ENCODE results near the gene IL22RA1. TPM values are rescaled to one million over a fixed set of nuclear protein-coding genes. Genes with fewer than 3 reads are reported as not detected.

The IL22RA1 gene, protein sequence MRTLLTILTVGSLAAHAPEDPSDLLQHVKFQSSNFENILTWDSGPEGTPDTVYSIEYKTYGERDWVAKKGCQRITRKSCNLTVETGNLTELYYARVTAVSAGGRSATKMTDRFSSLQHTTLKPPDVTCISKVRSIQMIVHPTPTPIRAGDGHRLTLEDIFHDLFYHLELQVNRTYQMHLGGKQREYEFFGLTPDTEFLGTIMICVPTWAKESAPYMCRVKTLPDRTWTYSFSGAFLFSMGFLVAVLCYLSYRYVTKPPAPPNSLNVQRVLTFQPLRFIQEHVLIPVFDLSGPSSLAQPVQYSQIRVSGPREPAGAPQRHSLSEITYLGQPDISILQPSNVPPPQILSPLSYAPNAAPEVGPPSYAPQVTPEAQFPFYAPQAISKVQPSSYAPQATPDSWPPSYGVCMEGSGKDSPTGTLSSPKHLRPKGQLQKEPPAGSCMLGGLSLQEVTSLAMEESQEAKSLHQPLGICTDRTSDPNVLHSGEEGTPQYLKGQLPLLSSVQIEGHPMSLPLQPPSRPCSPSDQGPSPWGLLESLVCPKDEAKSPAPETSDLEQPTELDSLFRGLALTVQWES
- total RNA-seq = not detected
- polyA plus RNA-seq = not detected

GRCh38 chr1:24142546-24143534, at the start of gene IL22RA1:
TSS of gene IL22RA1 (minus strand) at chr1:24143140. CDS start at chr1:24143082, 58 bp downstream.
- no peak within 1 kb of the TSS for H3K27ac ChIP-seq (ENCODE audit: insufficient read depth, low read length, poor library complexity, severe bottlenecking)
- peak within 1 kb of the TSS in 1 of 3 donors; percentile 42 for H3K27ac Mint-ChIP-seq
- no peaks in the 10 kb centered on the region for H3K9me3 ChIP-seq (ENCODE audit: control insufficient read depth in 2 of 2, low read length in 2 of 2)
- no peaks in the 10 kb centered on the region for H3K36me3 ChIP-seq (ENCODE audit: control insufficient read depth, insufficient read depth, low read length)
- H3K4me1 Mint-ChIP-seq = peaks cover 0 to 9% (median 2%) of the 10 kb centered on the region in 4 donors
- no peak for ATAC-seq (ENCODE audit: low read depth in 2 of 2)
- no peaks in the 10 kb centered on the region for H3K4me1 ChIP-seq (ENCODE audit: control insufficient read depth, insufficient read depth, low read length, poor library complexity, severe bottlenecking)
- DNase-seq = no peak
- H3K9me3 Mint-ChIP-seq = peaks cover 0 to 5% (median 0%) of the 10 kb centered on the region in 7 donors
- H3K27me3 ChIP-seq (ENCODE audit: control insufficient read depth, insufficient read depth, low read length) = no peaks in the 10 kb centered on the region
- no peaks in the 10 kb centered on the region for H3K36me3 Mint-ChIP-seq
- no peak within 1 kb of the TSS for H3K4me3 ChIP-seq (ENCODE audit: low read depth, low read length)
- peak within 1 kb of the TSS in 1 of 4 donors; percentile 4 for H3K4me3 Mint-ChIP-seq
- peaks cover 7% of the 10 kb centered on the region for H3K27me3 Mint-ChIP-seq

DNA sequence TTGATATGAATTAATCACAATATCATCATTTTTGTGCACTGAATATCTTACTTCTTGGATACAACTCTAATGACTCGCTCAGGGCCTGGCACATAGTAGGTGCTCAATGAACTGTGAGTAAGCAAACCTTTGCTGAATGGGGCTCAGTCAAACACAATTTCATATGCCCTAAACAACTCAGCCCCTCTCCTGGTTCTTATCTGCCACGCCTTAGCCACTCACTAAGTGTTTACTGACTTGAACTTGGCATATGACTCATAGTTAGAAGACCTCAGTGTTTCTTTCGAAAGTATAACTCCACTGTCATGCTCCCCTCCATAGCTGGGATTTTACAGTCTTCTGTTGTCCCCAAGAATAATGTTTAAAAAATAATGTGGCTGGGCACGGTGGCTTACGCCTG, 48.9 kb upstream of the IL22RA1 start:
- Mint-ChIP-seq H3K36me3 (no peaks in the 10 kb centered on the region), H3K27me3 (no peaks in the 10 kb centered on the region), H3K9me3 (peaks cover 0 to 1% (median 0%) of the 10 kb centered on the region in 7 donors), H3K27ac (peak overlapping the region in 1 of 3 donors; percentile 96), H3K4me3 (peak overlapping the region in 1 of 4 donors; percentile 42), H3K4me1 (peaks cover 9 to 41% (median 28%) of the 10 kb centered on the region in 4 donors)
- Histone ChIP-seq H3K4me1 (ENCODE audit: control insufficient read depth, insufficient read depth, low read length, poor library complexity, severe bottlenecking) (peaks cover 23% of the 10 kb centered on the region), H3K4me3 (ENCODE audit: low read depth, low read length) (no peak overlapping the region), H3K9me3 (ENCODE audit: control insufficient read depth in 2 of 2, low read length in 2 of 2) (no peaks in the 10 kb centered on the region), H3K27me3 (ENCODE audit: control insufficient read depth, insufficient read depth, low read length) (no peaks in the 10 kb centered on the region), H3K27ac (ENCODE audit: insufficient read depth, low read length, poor library complexity, severe bottlenecking) (no peak overlapping the region), H3K36me3 (ENCODE audit: control insufficient read depth, insufficient read depth, low read length) (no peaks in the 10 kb centered on the region)
- DNase-seq (peak in 1 of 3 donors; percentile 84), ATAC-seq (ENCODE audit: low read depth in 2 of 2) (peak; percentile 74 to 85)

GRCh38 chr1:24190983-24191461, 48.1 kb upstream of the IL22RA1 start:
- peaks cover 29% of the 10 kb centered on the region for H3K4me1 ChIP-seq (ENCODE audit: control insufficient read depth, insufficient read depth, low read length, poor library complexity, severe bottlenecking)
- H3K4me1 Mint-ChIP-seq = peaks cover 9 to 47% (median 33%) of the 10 kb centered on the region in 4 donors
- no peaks in the 10 kb centered on the region for H3K9me3 ChIP-seq (ENCODE audit: control insufficient read depth in 2 of 2, low read length in 2 of 2)
- ATAC-seq (ENCODE audit: low read depth in 2 of 2) = no peak
- H3K27me3 ChIP-seq (ENCODE audit: control insufficient read depth, insufficient read depth, low read length) = no peaks in the 10 kb centered on the region
- H3K36me3 Mint-ChIP-seq = no peaks in the 10 kb centered on the region
- H3K27ac Mint-ChIP-seq = peak overlapping the region in 1 of 3 donors; percentile 62
- H3K27me3 Mint-ChIP-seq = no peaks in the 10 kb centered on the region
- DNase-seq = peak in 1 of 3 donors; percentile 24
- H3K9me3 Mint-ChIP-seq = peaks cover 0 to 1% (median 0%) of the 10 kb centered on the region in 7 donors
- no peaks in the 10 kb centered on the region for H3K36me3 ChIP-seq (ENCODE audit: control insufficient read depth, insufficient read depth, low read length)
- H3K4me3 ChIP-seq (ENCODE audit: low read depth, low read length) = no peak overlapping the region
- H3K4me3 Mint-ChIP-seq = peak overlapping the region in 1 of 4 donors; percentile 13
- no peak overlapping the region for H3K27ac ChIP-seq (ENCODE audit: insufficient read depth, low read length, poor library complexity, severe bottlenecking)

- Histone ChIP-seq H3K36me3 (ENCODE audit: control insufficient read depth, insufficient read depth, low read length) (no peaks in the 10 kb centered on the region), H3K27ac (ENCODE audit: insufficient read depth, low read length, poor library complexity, severe bottlenecking) (no peak overlapping the region), H3K4me3 (ENCODE audit: low read depth, low read length) (no peak overlapping the region), H3K27me3 (ENCODE audit: control insufficient read depth, insufficient read depth, low read length) (no peaks in the 10 kb centered on the region), H3K4me1 (ENCODE audit: control insufficient read depth, insufficient read depth, low read length, poor library complexity, severe bottlenecking) (peaks cover 29% of the 10 kb centered on the region), H3K9me3 (ENCODE audit: control insufficient read depth in 2 of 2, low read length in 2 of 2) (no peaks in the 10 kb centered on the region)
- no peaks in the 10 kb centered on the region for H3K27me3 Mint-ChIP-seq
- H3K9me3 Mint-ChIP-seq = peaks cover 0 to 1% (median 0%) of the 10 kb centered on the region in 7 donors
- H3K4me3 Mint-ChIP-seq = peak overlapping the region; percentile 49 to 85 (median 72)
- DNase-seq = peak in 1 of 3 donors; percentile 29
- peak overlapping the region in 1 of 3 donors; percentile 49 for H3K27ac Mint-ChIP-seq
- no peaks in the 10 kb centered on the region for H3K36me3 Mint-ChIP-seq
- peaks cover 9 to 51% (median 33%) of the 10 kb centered on the region in 4 donors for H3K4me1 Mint-ChIP-seq
- ATAC-seq (ENCODE audit: low read depth in 2 of 2) = no peak
Measured at GRCh38 chr1:24189528-24189927, 46.6 kb upstream of the IL22RA1 start.

GRCh38 chr1:24186993-24187790, 44.3 kb upstream of the IL22RA1 start, which contains the start of gene IFNLR1:
TSS of gene IFNLR1 (minus strand) at chr1:24187289. CDS start at chr1:24187248, 41 bp downstream.
- peak within 1 kb of the TSS; percentile 85 to 94 (median 90) for H3K4me3 Mint-ChIP-seq
- DNase-seq = peak; percentile 28 to 73 (median 68)
- no peaks in the 10 kb centered on the region for H3K9me3 ChIP-seq (ENCODE audit: control insufficient read depth in 2 of 2, low read length in 2 of 2)
- H3K27me3 Mint-ChIP-seq = no peaks in the 10 kb centered on the region
- H3K27ac ChIP-seq (ENCODE audit: insufficient read depth, low read length, poor library complexity, severe bottlenecking) = peak within 1 kb of the TSS; percentile 19
- H3K36me3 Mint-ChIP-seq = no peaks in the 10 kb centered on the region
- ATAC-seq (ENCODE audit: low read depth in 2 of 2) = peak; percentile 41 to 48
- no peaks in the 10 kb centered on the region for H3K36me3 ChIP-seq (ENCODE audit: control insufficient read depth, insufficient read depth, low read length)
- H3K9me3 Mint-ChIP-seq = peaks cover 0 to 2% (median 0%) of the 10 kb centered on the region in 7 donors
- no peaks in the 10 kb centered on the region for H3K27me3 ChIP-seq (ENCODE audit: control insufficient read depth, insufficient read depth, low read length)
- H3K27ac Mint-ChIP-seq = peak within 1 kb of the TSS in 2 of 3 donors; percentile 77 to 89
- H3K4me3 ChIP-seq (ENCODE audit: low read depth, low read length) = peak within 1 kb of the TSS; percentile 66
- H3K4me1 ChIP-seq (ENCODE audit: control insufficient read depth, insufficient read depth, low read length, poor library complexity, severe bottlenecking) = peaks cover 29% of the 10 kb centered on the region
- H3K4me1 Mint-ChIP-seq = peaks cover 14 to 48% (median 32%) of the 10 kb centered on the region in 4 donors

DNA sequence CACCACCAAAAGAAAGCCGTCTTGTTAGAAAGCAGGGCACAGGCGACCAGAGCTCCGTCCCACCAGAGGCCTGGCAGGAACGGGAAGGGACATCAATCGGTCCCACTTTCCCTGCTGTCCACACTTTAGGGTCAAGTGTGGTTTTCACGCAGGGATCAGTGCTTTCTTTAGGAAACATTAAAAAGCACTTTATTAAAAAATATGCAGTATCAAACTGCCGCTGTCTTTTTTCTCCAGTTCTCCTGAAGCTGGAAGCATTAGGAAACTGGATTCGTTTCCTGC, 43.7 kb upstream of the IL22RA1 start:
- DNase-seq = no peak
- Mint-ChIP-seq H3K4me3 (peak overlapping the region; percentile 84 to 94 (median 87)), H3K36me3 (peaks cover under 1% of the 10 kb centered on the region), H3K4me1 (peaks cover 14 to 43% (median 27%) of the 10 kb centered on the region in 4 donors), H3K27me3 (no peaks in the 10 kb centered on the region), H3K27ac (peak overlapping the region in 2 of 3 donors; percentile 77 to 83), H3K9me3 (peaks cover 0 to 2% (median 0%) of the 10 kb centered on the region in 7 donors)
- Histone ChIP-seq H3K9me3 (ENCODE audit: control insufficient read depth in 2 of 2, low read length in 2 of 2) (no peaks in the 10 kb centered on the region), H3K36me3 (ENCODE audit: control insufficient read depth, insufficient read depth, low read length) (no peaks in the 10 kb centered on the region), H3K27ac (ENCODE audit: insufficient read depth, low read length, poor library complexity, severe bottlenecking) (peak overlapping the region; percentile 19), H3K4me1 (ENCODE audit: control insufficient read depth, insufficient read depth, low read length, poor library complexity, severe bottlenecking) (peaks cover 29% of the 10 kb centered on the region), H3K4me3 (ENCODE audit: low read depth, low read length) (peak overlapping the region; percentile 62), H3K27me3 (ENCODE audit: control insufficient read depth, insufficient read depth, low read length) (no peaks in the 10 kb centered on the region)
- no peak for ATAC-seq (ENCODE audit: low read depth in 2 of 2)

All from CD4-positive, CD25-positive, alpha-beta regulatory T cell (primary cell).